T-cell (primary cell): ENCODE measurements around the gene KIF5C. TPM values are rescaled to one million over a fixed set of nuclear protein-coding genes. Genes with fewer than 3 reads are reported as not detected.

Experiments
- ATAC-seq, 4 experiments: fragments of 200-7000 bp in 3 of 4; fragments of 150-1000 bp in 1 of 4; cut with Tn5 transposase; replicated peaks in 1 of 4; 1 replicate in 3 of 4; 2 replicates in 1 of 4; pipeline ENCODE4 v1.10.0; 2021; ENCODE audit warnings: moderate library complexity in 3 of 4, mild to moderate bottlenecking in 2 of 4, moderate number of reproducible peaks in 1 of 4
- CTCF ChIA-PET, 2 donors: fragments of 300-600 bp; sonication (Branson Sonifier 250); formaldehyde crosslinking; loops; one replicate each; lab custom pipeline; 2022; ENCODE audit warnings: antibody characterized with exemption in 2 of 2; lab: Charles Lee
- POLR2A ChIA-PET, 2 donors: fragments of 300-600 bp; sonication (Branson Sonifier 250); formaldehyde crosslinking; loops; one replicate each; lab custom pipeline; 2022; ENCODE audit warnings: antibody characterized with exemption in 2 of 2; lab: Charles Lee
- DNase-seq, 35 experiments: peaks; one replicate each; pipeline versions ENCODE4 v3.0.0 to v3.0.0-alpha.2; 2013 to 2023
- H3K27ac ChIP-seq: one replicate; pipeline ENCODE4 v1.5.1; 2013; ENCODE audit warnings: low read length
- H3K27me3 ChIP-seq, 2 experiments: replicated peaks in 1 of 2; 1 replicate in 1 of 2; 2 replicates in 1 of 2; pipeline versions ENCODE4 v1.6.1 to v1.7.0; 2013; ENCODE audit warnings: low read length in 1 of 2, mixed read lengths in 1 of 2; ENCODE audit not compliant: control insufficient read depth in 2 of 2, insufficient read depth in 2 of 2; ENCODE audit errors: extremely low read depth in 1 of 2
- H3K36me3 ChIP-seq, 2 donors: 1 replicate in 1 of 2; 2 replicates in 1 of 2; pipeline versions ENCODE4 v1.6.1 to v1.7.0; 2013; ENCODE audit warnings: low read length in 1 of 2; ENCODE audit not compliant: control insufficient read depth in 2 of 2, insufficient read depth in 1 of 2; ENCODE audit errors: extremely low read depth in 1 of 2
- H3K4me1 ChIP-seq, 2 experiments: 1 replicate in 1 of 2; 2 replicates in 1 of 2; pipeline versions ENCODE4 v1.6.1 to v1.7.0; 2013; ENCODE audit warnings: low read length in 2 of 2, mixed read lengths in 1 of 2; ENCODE audit not compliant: insufficient read depth in 2 of 2, control insufficient read depth in 1 of 2; ENCODE audit errors: extremely low read depth in 1 of 2
- H3K4me3 ChIP-seq, 2 donors: 1 replicate in 1 of 2; 2 replicates in 1 of 2; pipeline versions ENCODE4 v1.5.1 to v1.7.0; 2013; ENCODE audit warnings: mild to moderate bottlenecking in 2 of 2, low read length in 1 of 2, moderate library complexity in 1 of 2; ENCODE audit not compliant: control insufficient read depth in 1 of 2; ENCODE audit errors: extremely low read depth in 1 of 2
- H3K9me3 ChIP-seq: 2 replicates; pipeline ENCODE4 v1.7.0; 2013
- H3K27ac Mint-ChIP-seq, 2 donors: one replicate each; pipeline ENCODE4 v1.8.0; 2020 to 2021; ENCODE audit warnings: mild to moderate bottlenecking in 2 of 2, mixed read lengths in 2 of 2
- H3K27me3 Mint-ChIP-seq, 2 donors: one replicate each; pipeline ENCODE4 v1.8.0; 2021 to 2022; ENCODE audit warnings: mixed read lengths in 2 of 2
- H3K36me3 Mint-ChIP-seq: one replicate; pipeline ENCODE4 v1.8.0; 2021; ENCODE audit warnings: mixed read lengths
- H3K4me1 Mint-ChIP-seq, 3 donors: one replicate each; pipeline ENCODE4 v1.8.0; 2020 to 2022; ENCODE audit warnings: mixed read lengths in 3 of 3, mild to moderate bottlenecking in 1 of 3
- H3K4me3 Mint-ChIP-seq, 3 donors: one replicate each; pipeline ENCODE4 v1.8.0; 2020 to 2022; ENCODE audit warnings: mild to moderate bottlenecking in 3 of 3, mixed read lengths in 3 of 3, moderate library complexity in 3 of 3
- H3K9me3 Mint-ChIP-seq, 3 donors: one replicate each; pipeline ENCODE4 v1.8.0; 2020 to 2022; ENCODE audit warnings: mixed read lengths in 3 of 3
- WGBS: methylation state at CpG from one replicate; pipeline ENCODE4 v1.1.5; 2013; ENCODE audit warnings: missing lambda C conversion rate; ENCODE audit not compliant: insufficient coverage; 5-methylcytosine and 5-hydroxymethylcytosine counted together
- total RNA-seq, 35 experiments: library from RNA in 6 of 35; stranded (reverse) in 6 of 35; fragments of 120-200 nt in 1 of 35; gene quantifications; one replicate each; pipeline versions ENCODE4 v1.2.1 to v1.2.4 and lab custom pipeline; 2013 to 2026

The KIF5C gene
- total RNA-seq, 5 donors from 2014 or later (not counting 1 experiment from before 2014, with no cell fraction given) = 9.4 to 17.0 (median 14.7) TPM

- Mint-ChIP-seq H3K9me3 (peaks cover 0 to 4% (median 0%) of the 10 kb centered on the region in 3 donors), H3K36me3 (no peaks in the 10 kb centered on the region), H3K4me3 (no peak overlapping the region), H3K27me3 (peaks cover under 1 to 12% of the 10 kb centered on the region in 2 donors), H3K27ac (no peak overlapping the region), H3K4me1 (peaks cover 13 to 15% (median 14%) of the 10 kb centered on the region in 3 donors)
- Histone ChIP-seq H3K27ac (no peak overlapping the region), H3K9me3 (no peaks in the 10 kb centered on the region), H3K27me3 (no peaks in the 10 kb centered on the region), H3K4me3 (no peak overlapping the region), H3K4me1 (no peaks in the 10 kb centered on the region), H3K36me3 (no peaks in the 10 kb centered on the region)
- ChIA-PET POLR2A (no interaction called here), CTCF (no interaction called here)
- ATAC-seq = no peak
- no peak for DNase-seq
- no CpG with 5 or more reads among the region's 5 CpGs for WGBS
Observed at GRCh38 chr2:149064856-149065630, 190.0 kb downstream of the KIF5C start.

DNA sequence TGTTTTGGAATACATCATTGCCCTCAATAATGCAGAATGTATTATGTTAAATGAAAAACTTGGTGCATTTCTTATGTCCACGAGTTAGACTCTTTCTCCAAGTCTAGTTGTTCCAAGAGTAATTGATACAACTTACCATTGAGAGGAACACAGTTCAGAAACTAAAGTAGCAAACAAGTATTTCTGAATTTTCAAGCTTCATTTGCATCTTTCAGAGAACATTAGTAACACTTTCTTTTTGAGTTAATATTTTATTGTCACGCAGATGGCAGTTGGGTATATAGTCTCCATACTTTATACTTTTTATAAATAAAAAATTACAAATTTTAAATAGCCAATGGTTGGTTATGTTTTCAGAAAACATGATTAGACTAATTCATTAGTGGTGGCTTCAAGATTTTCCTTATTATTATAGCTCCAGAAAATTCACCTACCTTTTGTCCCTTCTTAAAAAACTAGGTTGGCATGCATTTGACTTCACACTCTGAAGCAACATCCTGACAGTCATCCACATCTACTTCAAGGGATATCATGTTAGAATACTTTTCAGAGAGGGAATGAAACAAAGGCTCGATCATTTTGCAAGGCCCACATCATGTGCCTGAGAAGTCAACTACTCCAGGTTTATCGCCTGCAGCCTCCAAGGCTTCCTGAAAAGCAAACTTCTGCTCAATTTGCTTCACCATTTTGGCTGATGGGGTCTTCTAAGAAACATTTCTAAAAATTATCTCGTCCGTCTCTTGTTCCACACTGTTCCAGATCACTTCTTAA is 193.4 kb downstream of the KIF5C start:
- DNase-seq (no peak), ATAC-seq (no peak)
- Histone ChIP-seq H3K27ac (no peak overlapping the region), H3K4me3 (no peak overlapping the region), H3K4me1 (no peaks in the 10 kb centered on the region), H3K27me3 (peaks cover 0 to 2% of the 10 kb centered on the region in 2 experiments), H3K9me3 (no peaks in the 10 kb centered on the region), H3K36me3 (no peaks in the 10 kb centered on the region)
- no peak overlapping the region for H3K4me3 Mint-ChIP-seq
- H3K4me1 Mint-ChIP-seq = peaks cover 16 to 20% (median 16%) of the 10 kb centered on the region in 3 donors
- WGBS = 63% methylated on average over 2 of the region's 6 CpGs
- H3K36me3 Mint-ChIP-seq = no peaks in the 10 kb centered on the region
- H3K9me3 Mint-ChIP-seq = peaks cover 0 to 4% (median 0%) of the 10 kb centered on the region in 3 donors
- H3K27ac Mint-ChIP-seq = peak overlapping the region in 1 of 2 donors; percentile 7
- peaks cover 4 to 20% of the 10 kb centered on the region in 2 donors for H3K27me3 Mint-ChIP-seq
- POLR2A ChIA-PET = no interaction called here
- CTCF ChIA-PET = no interaction called here

GRCh38 chr2:149068996-149069888 is 194.2 kb downstream of the KIF5C start:
- Histone ChIP-seq H3K36me3 (no peaks in the 10 kb centered on the region), H3K27me3 (peaks cover 2 to 6% of the 10 kb centered on the region in 2 experiments), H3K4me3 (no peak overlapping the region), H3K9me3 (no peaks in the 10 kb centered on the region), H3K27ac (no peak overlapping the region), H3K4me1 (no peaks in the 10 kb centered on the region)
- H3K4me3 Mint-ChIP-seq = no peak overlapping the region
- peaks cover 16 to 20% (median 16%) of the 10 kb centered on the region in 3 donors for H3K4me1 Mint-ChIP-seq
- H3K27ac Mint-ChIP-seq = peak overlapping the region in 1 of 2 donors; percentile 48
- DNase-seq = peak in 13 of 35 experiments; percentile 3 to 46 (median 12)
- 0% methylated on average over 2 of the region's 5 CpGs for WGBS
- H3K36me3 Mint-ChIP-seq = no peaks in the 10 kb centered on the region
- ChIA-PET CTCF (no interaction called here), POLR2A (no interaction called here)
- peaks cover 0 to 4% (median 0%) of the 10 kb centered on the region in 3 donors for H3K9me3 Mint-ChIP-seq
- peak; percentile 78 to 89 (median 83) for ATAC-seq
- peaks cover 4 to 28% of the 10 kb centered on the region in 2 donors for H3K27me3 Mint-ChIP-seq

DNA sequence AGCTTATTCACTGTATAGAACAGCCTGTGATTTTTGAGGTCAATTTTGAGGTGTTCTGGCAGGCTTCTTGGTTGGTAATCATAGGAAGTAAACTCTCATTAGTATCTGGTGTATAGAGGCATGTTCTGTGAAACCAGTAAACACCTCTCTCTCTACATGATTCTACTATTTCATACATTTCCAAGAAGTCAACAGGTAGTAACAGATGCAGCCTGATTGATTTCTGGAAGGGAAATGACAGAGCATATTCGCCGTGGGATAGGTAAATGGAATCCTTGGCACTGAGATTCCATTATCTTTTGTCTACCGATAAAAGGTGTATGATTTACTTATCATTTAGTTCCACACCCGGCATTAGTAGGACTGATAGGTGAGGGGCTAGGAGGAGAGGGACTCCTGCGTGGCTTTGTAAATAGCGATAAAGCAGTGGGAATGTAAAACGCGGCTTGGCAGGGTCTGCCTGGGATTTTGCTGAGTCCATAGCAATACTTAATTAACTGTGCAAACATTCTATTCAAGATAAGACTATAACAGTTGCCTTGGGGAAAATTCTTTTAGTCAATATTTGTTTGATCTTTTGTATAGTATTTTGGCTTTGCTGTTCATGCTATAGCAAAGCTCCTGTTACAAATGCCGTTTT is 195.8 kb downstream of the KIF5C start:
- DNase-seq = no peak
- Mint-ChIP-seq H3K36me3 (no peaks in the 10 kb centered on the region), H3K4me3 (no peak overlapping the region), H3K27ac (no peak overlapping the region), H3K27me3 (peaks cover 7 to 29% of the 10 kb centered on the region in 2 donors), H3K9me3 (peaks cover 0 to 4% (median 0%) of the 10 kb centered on the region in 3 donors), H3K4me1 (peaks cover 16 to 20% (median 16%) of the 10 kb centered on the region in 3 donors)
- WGBS = 80% methylated on average over 1 of the region's 9 CpGs
- no peak for ATAC-seq
- no peaks in the 10 kb centered on the region for H3K9me3 ChIP-seq
- no peaks in the 10 kb centered on the region for H3K4me1 ChIP-seq
- H3K4me3 ChIP-seq = no peak overlapping the region
- ChIA-PET POLR2A (no interaction called here), CTCF (no interaction called here)
- H3K27me3 ChIP-seq = peaks cover 2 to 6% of the 10 kb centered on the region in 2 experiments
- no peaks in the 10 kb centered on the region for H3K36me3 ChIP-seq
- H3K27ac ChIP-seq = no peak overlapping the region

DNA sequence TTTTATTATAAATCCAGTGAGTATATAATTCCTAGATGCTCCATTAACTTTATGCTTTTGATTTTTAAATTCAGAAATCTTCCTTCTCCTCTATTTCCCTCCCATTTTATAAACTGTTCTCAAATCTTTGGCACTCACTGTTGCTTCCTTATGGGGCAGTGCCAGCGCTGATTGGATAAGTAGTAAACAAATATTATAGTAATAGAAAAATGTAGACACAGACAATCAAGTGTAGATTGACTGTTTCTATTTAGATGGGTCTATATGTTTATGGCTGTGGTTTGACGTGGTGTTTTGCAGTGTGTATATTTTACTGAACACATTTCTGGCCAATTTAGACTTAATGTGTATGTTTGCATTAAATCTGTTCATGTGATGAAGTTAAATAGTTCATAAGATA is 200.1 kb downstream of the KIF5C start:
- ChIA-PET POLR2A (no interaction called here), CTCF (no interaction called here)
- Mint-ChIP-seq H3K27ac (no peak overlapping the region), H3K36me3 (no peaks in the 10 kb centered on the region), H3K4me1 (peaks cover 2 to 4% (median 2%) of the 10 kb centered on the region in 3 donors), H3K9me3 (no peaks in the 10 kb centered on the region), H3K4me3 (no peak overlapping the region), H3K27me3 (peaks cover 7 to 27% of the 10 kb centered on the region in 2 donors)
- H3K27me3 ChIP-seq = peaks cover 2 to 6% of the 10 kb centered on the region in 2 experiments
- no peaks in the 10 kb centered on the region for H3K36me3 ChIP-seq
- ATAC-seq (no peak), DNase-seq (no peak)
- no peak overlapping the region for H3K27ac ChIP-seq
- no CpG with 5 or more reads among the region's 2 CpGs for WGBS
- H3K4me1 ChIP-seq = no peaks in the 10 kb centered on the region
- H3K9me3 ChIP-seq = no peaks in the 10 kb centered on the region
- H3K4me3 ChIP-seq = no peak overlapping the region
